GM21515 (cell line): ENCODE data around the gene RBM17.
A peak's percentile ranks its signal among the peaks of the same experiment; 100 is the strongest.
"Not testable (repeated sequence)": the region's sequence is repeated elsewhere in the genome, so short reads cannot be mapped to it uniquely, and the experiment has no call there.

Source experiments
- ATAC-seq: cut with Tn5 transposase; IDR thresholded peaks from one replicate; pipeline ENCODE4 v1.9.1; 2021; ENCODE audit not compliant: unreplicated experiment

RBM17 gene, protein sequence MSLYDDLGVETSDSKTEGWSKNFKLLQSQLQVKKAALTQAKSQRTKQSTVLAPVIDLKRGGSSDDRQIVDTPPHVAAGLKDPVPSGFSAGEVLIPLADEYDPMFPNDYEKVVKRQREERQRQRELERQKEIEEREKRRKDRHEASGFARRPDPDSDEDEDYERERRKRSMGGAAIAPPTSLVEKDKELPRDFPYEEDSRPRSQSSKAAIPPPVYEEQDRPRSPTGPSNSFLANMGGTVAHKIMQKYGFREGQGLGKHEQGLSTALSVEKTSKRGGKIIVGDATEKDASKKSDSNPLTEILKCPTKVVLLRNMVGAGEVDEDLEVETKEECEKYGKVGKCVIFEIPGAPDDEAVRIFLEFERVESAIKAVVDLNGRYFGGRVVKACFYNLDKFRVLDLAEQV

DNA sequence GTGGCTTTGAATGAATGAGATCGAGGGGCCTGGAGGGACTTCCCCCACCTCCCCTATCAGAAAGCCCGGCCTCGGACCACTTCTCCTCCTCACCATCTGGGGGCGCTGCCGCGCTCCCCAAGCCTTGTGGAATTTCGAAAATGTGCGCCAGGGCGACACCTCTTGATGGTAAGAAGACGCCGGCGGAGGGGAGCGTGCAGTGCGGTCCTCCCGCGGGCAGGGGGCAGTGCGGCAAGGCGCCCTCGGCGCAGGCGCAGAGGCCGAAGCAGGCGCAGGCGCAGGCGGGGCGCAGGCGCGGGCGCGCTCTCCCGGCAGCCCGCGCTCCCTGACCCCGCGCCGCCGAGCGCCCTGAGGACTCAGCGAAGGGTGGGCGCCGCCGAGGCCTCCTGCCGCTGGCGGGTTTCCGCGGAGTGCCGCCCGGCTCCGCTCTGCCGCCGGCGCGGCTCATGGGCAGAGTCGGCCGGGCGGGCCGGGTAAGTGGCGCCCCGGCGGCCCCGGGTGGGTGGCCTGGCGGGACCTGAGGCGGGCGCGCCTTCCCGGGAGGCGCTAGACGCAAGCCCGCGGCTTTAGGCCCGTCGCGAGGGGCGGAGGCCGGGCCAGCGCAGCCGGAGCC, at the start of gene RBM17:
Gene RBM17, plus strand, starts transcription at position 314 of the 613 bp plus-strand sequence. CDS start 8,032 bp downstream, outside the sequence.
- ATAC-seq, result peak; percentile 75

DNA sequence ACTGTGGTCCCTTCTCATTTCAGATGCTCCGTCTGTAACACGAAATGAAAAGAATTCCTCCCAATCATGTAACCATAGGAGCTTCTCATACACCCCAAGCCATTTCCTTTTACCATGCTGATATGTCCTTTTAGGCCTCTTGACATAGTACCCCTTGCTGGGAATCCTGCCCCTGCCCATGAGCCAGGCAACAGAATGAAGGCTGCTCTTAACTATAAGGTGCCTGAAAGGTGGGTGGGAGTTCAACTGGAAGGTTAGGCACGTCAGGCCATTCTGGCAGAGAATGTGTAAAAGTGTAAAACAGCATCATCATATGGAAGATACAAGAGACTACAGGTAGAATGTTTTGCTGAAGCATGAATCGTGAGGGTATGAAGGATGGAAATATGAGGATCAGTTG, 49.1 kb upstream of the RBM17 start:
- ATAC-seq, result no peak

DNA sequence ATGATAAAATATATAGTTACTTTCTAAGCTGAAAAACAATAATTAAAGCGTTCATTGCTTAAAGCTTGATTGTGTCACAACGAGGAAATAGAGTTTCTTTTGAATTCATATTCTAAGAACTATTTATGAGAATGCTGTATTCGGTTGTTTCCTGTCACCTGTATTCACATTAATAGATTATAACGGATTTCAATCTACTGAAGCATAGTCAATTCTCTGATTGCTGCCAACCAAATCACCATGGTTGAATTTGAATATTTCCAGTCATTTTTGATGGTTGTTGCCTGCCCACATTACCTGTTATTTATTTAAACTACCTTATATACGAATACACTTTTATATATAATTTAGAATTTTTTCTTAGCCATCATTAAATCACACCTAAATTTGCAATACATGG, 48.6 kb upstream of the RBM17 start:
- ATAC-seq, result no peak

DNA sequence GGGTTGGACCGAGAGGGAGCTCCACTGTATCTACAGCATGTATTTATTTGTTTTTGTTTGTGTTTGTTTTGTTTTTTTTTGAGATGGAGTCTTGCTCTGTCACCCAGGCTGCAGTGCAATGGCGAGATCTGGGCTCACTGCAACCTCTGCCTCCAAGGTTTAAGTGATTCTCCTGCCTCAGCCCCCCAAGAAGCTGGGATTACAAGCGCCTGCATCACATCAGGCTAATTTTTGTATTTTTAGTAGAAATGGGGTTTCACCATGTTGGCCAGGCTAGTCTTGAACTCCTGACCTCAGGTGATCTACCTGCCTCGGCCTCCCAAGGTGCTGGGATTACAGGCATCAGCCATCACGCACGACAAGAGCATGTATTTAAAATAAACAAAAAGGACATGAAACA, 45.5 kb upstream of the RBM17 start:
- ATAC-seq, result not testable (repeated sequence)

DNA sequence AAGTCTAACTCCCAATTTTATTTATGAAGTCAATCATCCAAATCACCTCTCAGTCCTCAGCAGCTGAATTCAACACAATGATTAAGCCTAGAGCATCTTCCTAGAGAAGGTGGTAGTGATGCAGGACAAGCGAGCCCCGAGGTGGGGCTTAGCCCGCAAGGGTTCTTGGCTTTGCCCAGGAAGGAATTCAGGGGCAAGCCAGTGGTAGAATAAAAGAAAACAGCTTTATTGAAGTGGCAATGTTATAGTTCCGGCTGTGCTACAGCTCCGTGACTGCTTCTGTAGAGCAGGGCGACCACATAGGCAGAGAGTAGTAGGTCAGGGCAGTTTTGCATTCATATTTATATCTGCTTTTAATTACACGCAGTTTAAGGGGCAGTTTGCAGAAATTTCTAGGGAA, 44.8 kb upstream of the RBM17 start:
- ATAC-seq, result no peak

DNA sequence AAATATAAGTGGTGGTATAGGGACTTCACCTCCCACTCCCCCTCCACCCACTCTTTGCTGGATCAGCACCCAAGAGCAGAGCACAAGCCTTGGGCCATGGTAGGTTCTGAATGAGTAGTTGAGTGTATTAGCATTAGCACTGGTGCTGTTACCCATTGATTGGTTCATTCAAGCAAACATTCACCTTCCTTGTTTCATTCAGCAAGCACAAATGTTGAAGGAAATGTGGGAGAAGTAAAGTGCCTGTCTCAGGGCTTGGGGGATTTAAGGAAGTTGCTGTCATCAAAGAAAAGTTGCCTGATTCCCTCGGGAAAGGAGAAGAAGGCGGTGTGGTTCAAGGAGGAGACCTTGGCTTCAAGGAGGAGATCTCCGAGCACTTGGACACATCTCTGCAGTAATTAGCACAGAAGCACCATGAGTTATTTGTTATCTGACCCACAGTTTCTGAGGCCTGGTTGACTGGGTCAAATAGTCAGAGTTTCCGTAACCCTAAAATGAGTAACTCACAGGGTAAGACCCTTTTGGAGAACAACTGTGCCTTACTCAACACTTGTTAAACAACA, 44.0 kb upstream of the RBM17 start:
- ATAC-seq, result no peak

DNA sequence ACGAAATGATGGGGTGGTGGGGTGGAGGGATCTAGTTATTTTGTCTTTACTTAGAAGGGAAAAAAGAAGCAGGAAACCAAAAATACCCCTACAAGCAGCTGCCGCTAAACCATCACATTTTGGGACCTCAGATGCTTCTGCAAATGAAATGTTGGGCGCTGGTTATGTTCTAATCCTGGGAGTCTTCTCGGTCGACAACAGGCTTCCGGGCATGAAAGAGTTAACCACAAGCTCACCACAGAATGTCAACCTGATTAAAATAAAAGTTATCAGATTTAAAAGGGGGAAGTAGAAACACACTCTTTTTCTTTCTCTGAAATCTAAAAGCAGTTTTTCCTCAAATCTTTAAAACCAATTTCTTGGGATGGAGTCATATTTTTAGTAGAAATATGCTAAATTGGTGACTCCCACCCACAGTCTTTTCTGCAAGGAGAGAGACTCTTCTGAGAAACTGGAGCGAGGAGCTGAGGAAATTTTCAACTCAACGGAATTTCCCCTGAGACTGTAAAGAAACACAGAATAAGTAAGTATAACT, 43.5 kb upstream of the RBM17 start:
- no peak for ATAC-seq

DNA sequence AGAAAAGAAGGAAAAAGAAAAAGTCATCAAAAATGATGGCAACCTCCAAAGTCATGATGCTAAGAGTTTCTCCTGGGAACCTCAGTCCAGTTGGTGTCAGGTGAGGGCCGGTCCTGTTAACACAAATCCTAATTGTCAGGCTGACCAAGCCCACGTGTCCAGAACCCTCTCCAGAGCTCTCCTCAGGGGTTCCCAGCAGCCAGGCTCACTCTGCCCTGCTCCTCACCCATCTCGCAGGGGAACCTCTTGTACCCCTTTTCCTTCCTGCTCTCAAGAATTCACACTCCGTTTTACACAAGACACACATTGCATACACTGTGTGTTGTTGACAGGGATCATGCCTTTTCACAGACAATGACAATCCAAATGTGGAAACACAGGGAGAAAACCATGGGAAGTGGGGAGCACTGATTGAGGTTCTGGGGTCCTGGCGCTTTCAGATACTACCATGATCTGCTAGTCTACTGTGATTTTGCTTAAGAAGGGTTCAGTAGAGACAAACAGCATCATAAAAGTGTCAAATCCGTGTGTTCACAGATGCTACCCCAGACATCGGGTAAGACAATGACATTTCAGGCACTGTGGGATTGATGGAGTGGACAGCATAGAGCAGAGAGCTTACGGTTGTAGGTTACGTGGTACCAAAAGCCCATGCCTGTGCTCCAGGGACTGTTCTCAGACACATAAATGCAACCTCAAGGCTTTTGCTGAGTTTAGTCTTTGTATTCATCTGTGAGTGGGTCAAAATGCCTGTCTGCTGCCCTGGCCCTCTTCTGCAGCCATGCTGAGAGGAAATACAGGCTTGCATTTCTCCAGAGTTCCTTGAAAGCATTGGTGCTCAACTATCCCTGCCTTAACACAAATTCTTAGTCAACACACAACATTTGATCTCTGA, 42.7 kb upstream of the RBM17 start:
- no peak for ATAC-seq

DNA sequence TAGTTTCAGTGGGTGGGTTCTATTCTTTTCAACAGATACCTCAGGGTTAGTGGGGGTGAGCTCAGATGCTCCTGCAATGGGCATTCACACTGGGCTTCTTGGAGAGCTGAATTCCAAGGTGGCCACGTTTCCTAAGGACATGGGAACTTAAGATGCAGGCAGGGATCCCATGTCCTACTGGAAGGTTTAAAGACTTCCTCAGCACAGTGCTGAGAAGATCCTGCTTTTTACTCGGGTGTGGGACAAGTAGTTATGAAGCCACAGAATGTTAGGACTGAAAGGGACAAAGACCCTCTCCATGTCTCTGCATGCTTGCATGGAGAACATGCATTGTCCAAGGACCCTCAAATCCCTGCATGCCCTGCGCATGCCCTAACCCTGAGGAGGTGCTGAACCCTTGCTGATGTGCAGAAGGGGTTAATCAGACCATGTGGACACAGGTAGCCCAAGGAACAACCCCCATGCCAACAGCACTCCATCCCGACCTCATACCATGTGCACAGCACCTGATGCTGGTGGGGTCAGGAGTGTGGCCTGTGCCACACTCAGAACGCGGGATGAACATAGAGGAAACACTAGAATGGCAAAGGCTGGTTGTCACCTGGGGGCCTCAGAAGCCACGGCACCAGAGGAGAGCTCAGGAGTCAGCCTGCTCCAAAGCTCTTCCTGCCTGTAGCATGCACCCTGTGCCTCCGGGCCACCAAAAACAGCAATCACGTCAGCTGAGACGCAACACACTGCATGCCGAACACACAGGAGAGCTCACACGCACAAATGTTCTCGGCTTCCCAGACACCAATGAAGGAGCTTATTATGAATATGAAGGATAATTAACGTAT, 41.8 kb upstream of the RBM17 start:
- ATAC-seq, result no peak

DNA sequence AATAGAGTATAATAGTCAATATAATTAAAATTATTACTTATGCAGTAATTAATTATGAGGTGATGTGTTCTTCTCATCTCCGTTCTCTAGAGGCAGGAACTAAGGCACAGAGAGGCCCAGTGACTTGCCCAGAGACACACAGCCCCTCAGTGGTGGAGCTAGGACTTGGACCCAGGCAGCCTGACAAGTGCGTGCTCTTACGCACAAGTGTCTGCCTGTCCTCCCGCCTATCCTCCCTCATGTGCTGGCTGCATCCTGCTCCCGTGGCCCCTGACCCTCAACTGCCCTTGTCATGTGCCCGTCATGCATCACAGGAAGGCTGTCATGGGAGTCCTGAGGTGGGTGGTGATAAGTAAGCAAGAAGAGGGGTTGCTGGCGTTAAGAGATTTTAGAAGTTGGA, 41.0 kb upstream of the RBM17 start:
- no peak for ATAC-seq

DNA sequence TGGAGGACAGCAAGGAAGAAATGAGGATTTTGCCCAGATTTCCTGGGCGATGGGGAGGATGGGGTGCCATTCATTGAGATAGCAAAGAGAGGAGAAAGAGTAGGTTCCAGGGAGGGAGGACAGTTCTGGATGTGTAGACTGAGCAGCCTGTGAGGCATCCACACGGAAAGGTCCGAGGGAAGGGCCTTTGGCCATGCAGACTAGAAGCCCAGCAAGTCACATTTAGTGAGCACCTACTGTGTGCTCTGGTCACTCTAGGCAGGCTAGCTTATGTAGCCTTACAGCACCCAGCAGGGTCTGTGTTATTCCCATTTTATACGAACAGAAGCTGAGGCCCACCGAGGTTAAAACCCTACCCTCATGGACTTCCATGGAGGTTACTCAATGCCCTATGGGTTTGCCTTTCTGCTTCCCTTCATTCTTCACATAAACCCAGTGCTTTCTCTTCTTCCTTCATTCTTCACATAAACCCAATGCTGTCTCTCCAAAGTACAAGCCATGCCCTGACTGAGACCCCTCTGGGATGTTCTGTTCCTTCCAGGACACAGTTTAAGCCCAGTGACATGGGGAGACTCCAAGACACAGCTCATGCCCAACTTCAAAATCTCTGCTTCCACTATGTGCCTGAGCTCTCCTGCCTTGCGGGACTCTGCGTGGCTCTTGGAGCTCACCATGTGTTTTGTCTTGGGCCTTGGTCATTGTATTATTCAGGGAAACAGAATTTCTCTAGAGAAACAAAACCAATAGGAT, 40.4 kb upstream of the RBM17 start:
- ATAC-seq, result no peak

DNA sequence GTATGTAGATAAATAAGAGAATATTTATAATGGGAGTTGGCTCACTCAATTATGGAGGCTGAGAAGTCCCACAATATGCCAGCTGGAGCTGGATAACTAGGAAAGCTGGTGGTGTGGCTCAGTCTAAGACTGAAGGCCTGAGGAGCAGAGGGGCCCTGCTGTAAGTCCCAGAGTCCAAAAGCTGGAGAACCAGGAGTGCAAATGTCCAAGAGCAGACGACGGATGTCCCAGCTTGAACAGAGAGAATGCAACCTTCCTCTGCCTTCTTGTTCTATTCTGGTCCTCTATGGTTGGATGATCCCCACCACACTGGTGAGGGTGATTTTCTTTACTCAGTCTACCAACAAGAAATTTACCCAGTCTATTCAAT, 39.8 kb upstream of the RBM17 start:
- no peak for ATAC-seq

DNA sequence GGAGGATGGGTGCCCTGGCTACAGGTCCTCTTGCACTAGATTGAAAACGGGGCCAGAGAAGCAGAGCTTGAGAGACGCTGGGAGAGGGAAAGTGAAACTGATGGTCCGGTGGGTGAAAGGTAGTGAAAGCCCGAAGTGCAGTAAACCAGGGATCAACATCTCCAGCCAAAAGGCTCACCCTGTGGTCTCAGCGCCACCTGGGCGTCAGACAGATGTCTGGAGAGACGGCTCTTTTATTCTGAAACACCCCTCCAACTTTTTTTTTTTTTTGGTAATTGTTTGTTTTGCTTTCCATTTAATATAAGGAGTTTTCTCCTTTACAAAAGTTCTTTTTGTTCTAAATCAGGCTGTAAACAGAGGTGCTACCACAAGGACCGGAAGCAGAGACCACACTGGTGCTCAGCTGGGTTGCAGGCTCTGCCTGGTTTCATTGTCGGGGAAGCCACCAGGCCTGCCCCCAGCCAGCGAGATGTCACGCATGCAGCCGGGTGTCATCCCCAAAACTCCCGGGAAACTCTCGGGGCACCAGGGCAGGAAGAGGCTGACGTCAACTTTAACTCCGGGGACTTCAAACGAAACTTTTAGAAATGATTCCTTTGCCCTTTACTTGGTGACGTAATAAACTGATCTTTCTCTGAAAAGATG, 37.9 kb upstream of the RBM17 start:
- peak; percentile 72 for ATAC-seq

DNA sequence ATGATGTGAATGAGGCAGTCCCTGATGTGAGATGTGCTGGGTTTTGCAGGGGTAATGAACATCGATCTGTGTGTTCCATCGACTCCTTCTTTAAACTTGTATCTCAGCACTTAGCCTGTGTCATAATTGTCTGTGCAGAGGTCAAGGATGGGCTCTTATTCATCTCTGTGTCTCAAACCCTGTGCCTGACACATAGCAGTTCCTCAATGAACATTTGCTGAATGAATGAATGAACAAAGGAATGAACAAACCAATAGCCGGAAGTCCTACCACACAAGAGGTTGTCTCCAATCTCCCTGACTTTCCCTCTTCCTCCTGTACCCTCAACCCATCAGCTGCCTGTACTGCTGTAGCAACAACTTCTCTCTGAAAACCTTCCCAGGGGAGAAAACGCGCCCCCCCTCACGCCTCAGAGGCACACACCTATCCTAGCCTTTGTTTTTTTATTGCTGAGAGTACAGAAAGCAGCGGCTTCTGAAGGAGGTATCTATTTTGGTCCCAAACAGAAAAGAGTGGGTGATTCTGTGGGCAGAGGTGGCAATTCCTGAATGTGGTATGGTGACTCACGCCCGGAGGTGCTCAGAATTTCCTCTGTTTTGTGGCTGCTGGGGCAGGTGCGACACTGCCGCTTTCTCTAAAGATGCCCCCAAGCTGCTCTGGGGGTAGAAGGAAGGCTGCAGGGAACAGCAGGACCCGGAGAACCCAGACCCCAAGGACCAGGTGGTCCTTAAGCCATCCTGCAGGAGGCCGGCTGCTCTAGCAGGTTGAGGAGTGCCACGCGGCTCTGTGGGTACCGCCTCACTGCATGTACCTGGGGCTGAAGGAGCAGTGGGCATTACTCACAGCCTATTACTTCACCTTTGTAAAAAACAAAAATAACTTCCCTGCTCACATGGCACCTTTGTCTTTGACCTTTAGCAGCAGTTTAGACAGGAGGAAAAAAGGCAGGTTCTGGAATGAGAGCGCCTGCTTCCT, 36.3 kb upstream of the RBM17 start:
- no peak for ATAC-seq

DNA sequence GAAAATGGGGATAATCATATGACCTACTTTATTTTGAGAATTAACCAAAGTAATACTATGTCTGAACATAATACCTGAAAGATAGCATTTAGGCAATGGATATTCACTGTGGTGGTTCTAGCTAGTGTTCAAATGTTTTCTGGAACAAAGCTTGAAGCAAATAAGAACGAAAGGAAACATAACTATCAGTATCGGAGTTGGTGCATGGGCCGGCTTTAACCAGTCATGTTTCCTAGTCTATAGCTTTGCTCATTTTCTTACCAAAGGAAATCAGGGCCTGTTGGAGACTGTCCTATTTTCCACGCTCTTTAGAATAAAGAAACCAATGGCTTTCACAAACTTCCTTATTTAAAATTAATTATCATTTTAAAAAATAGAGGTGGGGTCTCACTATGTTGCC, 35.5 kb upstream of the RBM17 start:
- ATAC-seq, result no peak

DNA sequence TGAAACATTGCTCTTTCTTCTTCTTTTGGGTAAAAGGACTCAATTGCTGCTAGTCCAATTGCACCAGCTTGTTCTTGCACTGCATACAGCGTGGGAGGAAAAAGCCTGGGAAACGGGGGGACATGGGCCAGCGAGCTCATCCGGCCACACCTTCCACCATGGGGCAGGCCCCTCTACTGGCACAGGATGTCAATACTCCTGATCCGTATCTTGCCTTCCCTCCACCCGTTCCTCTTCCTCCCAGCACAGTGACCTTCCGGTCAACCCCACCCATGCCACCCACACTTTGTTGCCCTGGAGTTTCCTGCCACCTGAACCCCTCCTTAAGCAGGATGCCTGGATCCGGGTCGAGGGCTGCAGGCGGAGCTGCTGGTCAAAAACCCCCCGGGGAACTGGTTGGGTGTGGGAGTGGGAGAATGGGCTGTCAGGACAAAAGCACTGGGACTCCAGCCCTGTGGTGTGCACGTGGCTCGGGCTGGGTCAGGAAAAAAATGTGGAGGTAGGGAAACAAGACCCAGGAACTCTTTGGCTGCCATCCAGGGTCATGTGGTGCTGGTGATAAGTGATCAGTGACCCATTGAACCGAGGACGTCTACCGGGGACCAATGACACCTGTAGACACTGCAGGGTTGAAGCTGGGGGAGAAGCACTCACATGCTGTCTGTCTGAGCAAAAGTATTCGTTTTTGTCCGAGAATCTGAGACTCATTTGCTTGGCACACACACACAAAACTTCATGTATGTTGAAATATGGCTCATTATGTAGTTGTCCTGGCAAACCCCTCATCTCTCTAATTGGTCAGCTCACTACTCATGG, 34.8 kb upstream of the RBM17 start:
- ATAC-seq, result no peak

DNA sequence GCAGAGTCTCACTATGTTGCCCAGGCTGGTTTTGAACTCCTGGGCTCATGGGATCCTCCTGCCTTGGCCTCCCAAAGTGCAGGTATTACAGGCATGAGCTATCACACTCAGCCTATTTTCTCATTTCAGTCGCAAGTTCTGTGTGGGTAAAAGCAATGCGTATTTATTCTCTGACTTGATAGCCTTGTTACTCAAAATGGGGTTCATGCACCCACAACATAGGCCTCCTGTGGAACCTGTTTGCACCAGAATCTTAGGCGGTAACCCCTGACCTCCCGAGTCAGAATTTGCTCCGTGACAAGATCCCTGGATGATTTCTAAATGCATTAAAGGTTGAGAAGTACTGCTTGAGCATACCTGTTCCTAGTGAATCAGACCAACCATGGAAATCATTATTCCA, 34.0 kb upstream of the RBM17 start:
- ATAC-seq, result no peak
